HG03045 (cell line): ENCODE results near the gene NFKB2.

Source experiments
- ATAC-seq: cut with Tn5 transposase; IDR thresholded peaks from one replicate; pipeline ENCODE4 v1.9.1; 2021; ENCODE audit warnings: mild to moderate bottlenecking, moderate library complexity; ENCODE audit not compliant: unreplicated experiment

NFKB2 gene

GRCh38 chr10:102395400-102396316 is at the start of gene NFKB2:
TSS of gene NFKB2 (plus strand) at chr10:102395705. CDS start at chr10:102395960, 255 bp downstream.
- ATAC-seq, result peak; percentile 28

GRCh38 chr10:102347236-102347828 is 48.2 kb upstream of the NFKB2 start:
- no peak for ATAC-seq

- ATAC-seq, result no peak
Observed at GRCh38 chr10:102352066-102352715, 43.3 kb upstream of the NFKB2 start.

GRCh38 chr10:102354451-102354850 is 41.1 kb upstream of the NFKB2 start:
- ATAC-seq, result no peak

- ATAC-seq, result no peak
Observed at GRCh38 chr10:102358712-102359382, 36.7 kb upstream of the NFKB2 start.

GRCh38 chr10:102367441-102367840 is 28.1 kb upstream of the NFKB2 start:
- ATAC-seq, result no peak

- ATAC-seq, result no peak
Observed at GRCh38 chr10:102368077-102368476, 27.4 kb upstream of the NFKB2 start.

GRCh38 chr10:102371295-102371694 is 24.2 kb upstream of the NFKB2 start:
- no peak for ATAC-seq

GRCh38 chr10:102375250-102375649 is 20.3 kb upstream of the NFKB2 start:
- no peak for ATAC-seq

GRCh38 chr10:102375867-102376266 is 19.6 kb upstream of the NFKB2 start:
- ATAC-seq, result no peak

- ATAC-seq, result no peak
Observed at GRCh38 chr10:102376901-102377300, 18.6 kb upstream of the NFKB2 start.

- no peak for ATAC-seq
Observed at GRCh38 chr10:102379383-102379782, 16.1 kb upstream of the NFKB2 start.

- no peak for ATAC-seq
Observed at GRCh38 chr10:102381983-102382382, 13.5 kb upstream of the NFKB2 start.

GRCh38 chr10:102382871-102383270 is 12.6 kb upstream of the NFKB2 start:
- no peak for ATAC-seq

- ATAC-seq, result no peak
Observed at GRCh38 chr10:102384053-102384452, 11.5 kb upstream of the NFKB2 start.

- ATAC-seq, result no peak
Observed at GRCh38 chr10:102384606-102385429, 10.7 kb upstream of the NFKB2 start.

GRCh38 chr10:102389894-102390293 is 5.6 kb upstream of the NFKB2 start:
- no peak for ATAC-seq

GRCh38 chr10:102392306-102392705 is 3.2 kb upstream of the NFKB2 start:
- no peak for ATAC-seq

GRCh38 chr10:102393411-102394078 is 2.0 kb upstream of the NFKB2 start:
- ATAC-seq, result no peak
